ENCODE data around the gene C5orf15.

GRCh38 chr5:134000091-134000511 lies 31.7 kb upstream of the C5orf15 start:
- no peak for TF ChIP-seq POLR2A (IDR thresholded peaks at IDR 0.05)
- TF ChIP-seq CTCF (IDR thresholded peaks at IDR 0.05) = no peak

Measured in thyroid gland (tissue), 4 donors.